Measurements from ENCODE around the gene IGSF10.

The IGSF10 gene

DNA sequence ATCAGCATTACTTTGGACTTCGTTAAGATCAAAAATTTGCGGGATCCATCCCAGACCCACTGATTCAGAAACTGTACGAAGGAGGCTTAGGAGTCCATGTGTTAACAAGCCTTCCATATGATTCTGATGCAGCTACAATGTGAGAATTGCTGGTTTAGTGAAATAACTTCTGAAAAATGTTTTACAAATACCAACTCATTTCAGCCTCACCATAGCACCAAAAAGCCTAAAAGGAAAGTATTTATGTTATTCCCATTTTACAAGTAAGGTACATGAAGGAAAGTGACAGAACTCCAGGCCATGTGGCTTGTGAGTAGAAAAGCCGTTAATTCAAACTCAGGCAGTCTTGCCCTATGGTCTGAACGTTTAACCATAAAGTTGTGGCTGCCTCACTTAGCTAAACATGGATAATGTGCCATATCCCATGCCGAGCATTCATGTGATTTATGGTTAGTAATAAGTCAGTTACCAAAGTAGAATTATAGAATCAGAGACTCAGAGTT is 1.5 kb upstream of the IGSF10 start:
- no peak for DNase-seq

- DNase-seq = no peak
Measured at GRCh38 chr3:151460228-151460627, 633 bp downstream of the IGSF10 start.

GRCh38 chr3:151459358-151459757 is 1.5 kb downstream of the IGSF10 start:
- no peak for DNase-seq

GRCh38 chr3:151456065-151456464 is 4.8 kb downstream of the IGSF10 start:
- no peak for DNase-seq

DNA sequence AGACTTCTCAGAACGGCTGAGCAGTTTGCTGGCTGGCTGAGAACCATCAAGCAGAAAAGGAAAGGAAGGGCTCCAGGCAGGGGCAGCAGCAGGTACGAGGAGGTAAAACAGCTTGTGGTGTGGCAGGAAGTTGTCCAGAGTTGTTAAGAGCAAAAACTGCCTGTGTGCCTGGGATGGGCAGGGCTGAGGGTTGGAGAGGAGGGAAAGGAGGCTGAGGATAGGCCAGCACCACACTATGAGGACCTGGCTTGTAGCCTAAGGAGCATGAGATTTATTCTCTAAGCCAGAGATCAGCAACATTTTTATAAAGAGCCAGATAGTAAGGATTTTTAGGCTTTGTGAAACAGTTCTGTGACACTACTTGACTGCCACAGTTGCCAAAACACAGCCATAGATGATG is 8.0 kb downstream of the IGSF10 start:
- DNase-seq = no peak

DNA sequence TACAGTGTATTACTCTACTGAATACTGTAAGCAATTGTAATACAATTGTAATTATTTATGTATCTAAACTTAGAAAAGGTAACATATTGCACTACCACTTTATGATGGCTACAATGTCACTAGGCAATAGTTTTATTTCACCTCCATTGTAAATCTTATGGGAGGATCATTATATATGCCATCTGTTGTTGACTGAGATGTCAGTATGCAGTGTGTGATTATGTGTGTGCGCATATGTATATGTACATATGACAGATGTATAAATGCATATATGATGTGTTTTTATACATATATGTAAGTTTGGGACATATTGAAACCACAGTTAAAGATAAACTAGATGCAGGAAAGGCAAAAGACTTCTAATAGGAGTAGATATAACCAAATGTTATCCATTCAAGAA is 8.5 kb downstream of the IGSF10 start:
- DNase-seq = no peak

DNA sequence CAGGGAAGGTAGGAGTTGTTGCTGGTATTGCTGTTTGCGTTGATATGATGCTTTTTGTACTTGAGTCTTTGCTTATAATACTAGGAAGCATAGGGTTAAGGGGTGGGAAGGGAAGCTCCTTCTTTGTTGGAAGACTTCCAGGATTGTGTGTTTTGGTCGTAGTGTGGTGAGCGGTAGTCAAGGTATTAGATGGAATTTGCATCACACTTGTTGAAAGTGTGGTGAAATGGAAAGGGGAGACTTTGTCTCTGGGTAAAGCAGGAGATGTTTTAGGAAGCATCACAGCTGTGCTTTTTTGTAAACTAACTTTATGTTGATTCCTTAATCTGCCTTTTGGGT is 14.9 kb downstream of the IGSF10 start:
- DNase-seq = no peak

- no peak for DNase-seq
Measured at GRCh38 chr3:151445273-151446001, 15.4 kb downstream of the IGSF10 start.

- DNase-seq = no peak
Measured at GRCh38 chr3:151443583-151443982, 17.3 kb downstream of the IGSF10 start.

DNA sequence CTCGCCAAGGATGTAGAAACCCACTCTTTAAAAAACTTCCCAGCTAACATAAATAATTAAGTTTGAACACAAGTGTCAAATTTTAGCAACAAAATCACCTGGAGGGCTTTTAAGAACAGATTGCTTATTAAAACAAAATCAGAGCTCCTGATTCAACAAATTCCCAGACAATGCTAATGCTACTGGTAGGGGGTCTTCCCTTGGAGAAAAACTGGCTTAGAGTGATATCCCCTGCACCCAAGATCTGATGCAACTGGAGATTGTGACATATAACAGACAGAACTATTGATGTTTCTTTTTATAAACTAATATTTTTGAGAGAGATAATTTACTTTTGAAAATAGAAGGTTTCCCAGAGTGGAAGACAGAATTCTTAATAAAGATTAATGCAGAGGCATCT is 19.9 kb downstream of the IGSF10 start:
- no peak for DNase-seq

DNA sequence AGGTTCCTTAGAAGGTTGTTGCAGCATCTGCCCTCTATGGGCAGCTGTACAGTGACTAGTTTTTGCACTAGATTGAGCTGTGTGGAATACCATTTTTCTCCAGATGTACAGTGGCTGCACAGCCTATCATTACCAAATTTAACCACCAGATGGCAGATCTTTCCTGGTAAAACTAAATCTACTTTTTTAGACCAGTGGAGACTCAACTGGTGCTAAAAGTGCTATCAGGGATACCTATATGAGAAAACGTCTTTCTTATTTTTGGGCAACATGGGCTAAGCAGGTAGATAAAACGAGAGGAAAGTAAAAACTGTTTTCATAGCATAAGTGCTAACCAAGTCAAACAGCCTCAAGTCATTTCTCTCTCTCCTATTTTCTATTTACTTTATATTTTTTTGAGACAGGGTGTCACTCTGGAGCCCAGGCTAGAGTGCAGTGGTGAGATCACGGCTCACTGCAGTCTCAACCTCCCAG is 21.2 kb downstream of the IGSF10 start:
- peak; percentile 39 for DNase-seq

- DNase-seq = no peak
Measured at GRCh38 chr3:151437906-151438305, 23.0 kb downstream of the IGSF10 start.

DNA sequence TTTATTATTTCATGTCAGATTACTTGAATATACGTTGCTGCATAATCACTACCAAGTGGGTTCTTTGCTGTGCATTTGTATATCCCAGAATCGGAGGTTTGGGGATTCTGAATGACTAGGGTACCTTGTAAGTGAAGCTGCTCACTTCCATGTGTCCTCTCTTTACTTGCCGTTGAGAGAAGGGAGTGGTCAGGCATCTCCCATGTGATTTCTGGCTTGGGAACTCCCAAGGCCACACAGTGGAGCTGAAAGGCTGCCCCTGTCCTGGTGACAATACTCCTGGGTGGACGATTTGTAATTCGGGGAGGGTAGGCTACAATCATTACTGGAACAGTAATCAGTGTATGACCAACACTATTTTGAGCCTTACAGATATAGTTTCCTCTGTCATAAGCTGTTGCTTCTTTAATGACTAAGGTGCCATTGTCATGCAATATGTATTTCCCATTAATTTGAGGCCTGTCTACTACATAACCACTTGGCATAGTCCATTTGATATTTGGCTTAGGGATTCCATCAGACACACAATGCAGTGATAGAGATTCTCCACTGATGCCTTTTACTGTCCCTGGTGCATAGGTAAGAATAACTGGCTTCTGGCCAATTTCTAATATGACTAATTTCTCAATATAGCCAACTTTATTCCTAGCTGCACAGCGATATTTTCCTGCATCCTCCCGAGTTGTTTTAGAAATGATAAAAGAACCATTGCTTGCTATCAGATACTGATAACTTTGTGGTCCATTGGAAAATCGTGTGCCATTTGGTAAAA is 24.0 kb downstream of the IGSF10 start:
- DNase-seq = no peak

GRCh38 chr3:151434151-151434890 is 26.5 kb downstream of the IGSF10 start:
- DNase-seq = no peak

DNA sequence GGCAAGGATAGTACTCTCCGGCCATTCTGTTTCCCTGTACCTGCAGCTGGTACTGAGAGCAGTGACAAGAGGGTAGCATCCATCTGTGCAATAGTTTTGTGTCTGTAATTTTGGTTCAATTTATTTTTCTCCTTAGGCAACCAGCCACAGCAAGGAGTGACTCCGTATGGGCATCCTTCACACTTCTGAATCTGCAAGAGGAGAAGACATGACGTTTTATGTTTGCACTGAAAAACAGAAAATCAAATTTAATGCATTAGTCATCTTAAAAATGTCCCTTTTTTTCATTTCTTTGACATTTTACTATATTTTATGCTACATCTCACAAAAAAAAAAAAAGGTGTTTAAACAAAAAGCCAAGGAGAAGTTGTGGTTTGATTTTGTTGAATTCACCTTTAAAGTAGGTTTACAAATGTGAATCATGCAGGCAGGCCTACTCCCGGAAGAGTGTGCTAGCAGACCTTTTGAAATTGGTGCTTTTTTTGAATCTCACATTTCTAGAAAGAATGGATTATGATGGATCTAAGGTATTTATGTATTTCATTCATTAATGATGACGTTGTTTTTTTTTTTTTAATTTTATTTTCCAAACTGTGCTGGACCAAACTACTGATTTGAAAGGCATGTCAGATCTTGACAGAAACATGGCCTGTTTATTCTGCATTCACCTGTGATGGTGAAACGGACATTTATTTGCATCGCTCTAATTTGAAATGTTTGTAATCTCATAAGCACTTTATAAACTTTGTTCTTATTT is 28.1 kb downstream of the IGSF10 start:
- DNase-seq = no peak

GRCh38 chr3:151431940-151432339 is 28.9 kb downstream of the IGSF10 start:
- no peak for DNase-seq

DNA sequence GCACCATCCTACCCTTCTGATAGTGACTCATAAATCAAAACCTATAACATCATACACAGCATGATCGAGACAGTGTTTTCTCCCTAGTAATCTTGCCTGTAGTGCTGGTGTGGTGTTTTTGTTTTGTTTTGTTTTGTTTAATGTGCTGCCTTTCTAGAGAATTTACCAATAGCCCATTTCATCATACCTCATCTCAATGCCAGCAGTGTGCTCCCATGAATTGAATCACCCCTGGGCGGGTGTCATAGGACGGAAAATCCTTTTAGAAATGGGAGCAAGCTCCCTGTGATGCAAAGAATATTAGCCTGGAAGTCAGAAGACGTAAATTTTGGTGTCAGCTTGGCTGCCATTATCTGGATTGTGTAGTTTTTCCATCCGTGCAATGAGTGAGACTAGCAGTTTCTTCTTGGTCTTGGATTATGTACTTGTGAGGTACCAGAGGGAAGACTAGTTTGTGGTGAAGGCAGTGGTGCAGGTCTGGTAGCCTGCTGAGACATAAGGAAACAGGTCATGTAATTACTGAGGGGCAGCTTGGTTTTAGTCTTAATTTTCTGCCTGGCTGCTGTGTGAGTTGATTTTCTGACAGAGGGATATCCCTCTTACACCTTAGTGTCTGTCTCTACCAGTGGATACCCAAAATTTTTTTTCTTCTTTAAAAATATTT is 29.9 kb downstream of the IGSF10 start:
- DNase-seq = no peak

- no peak for DNase-seq
Measured at GRCh38 chr3:151428386-151428785, 32.5 kb downstream of the IGSF10 start.

DNA sequence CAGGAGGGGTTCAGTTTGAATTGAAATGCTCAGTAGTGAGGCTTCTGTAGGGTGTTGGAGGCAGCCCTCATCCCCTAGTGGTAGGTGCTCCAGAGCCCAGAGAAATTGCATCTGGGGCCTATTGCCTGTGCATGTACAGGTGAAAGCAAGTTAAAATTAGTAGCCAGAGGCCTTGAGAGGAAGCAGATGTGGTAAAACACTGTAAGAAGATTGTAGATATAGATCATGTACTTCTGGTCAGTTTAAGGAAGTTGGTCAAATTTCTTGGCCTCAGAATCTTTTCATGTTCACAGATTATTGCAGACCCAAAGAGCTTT is 34.6 kb downstream of the IGSF10 start:
- DNase-seq = no peak

GRCh38 chr3:151425627-151426340 is 35.1 kb downstream of the IGSF10 start:
- DNase-seq = no peak

GRCh38 chr3:151423091-151423490 is 37.8 kb downstream of the IGSF10 start:
- DNase-seq = no peak

- DNase-seq = no peak
Measured at GRCh38 chr3:151421938-151422337, 38.9 kb downstream of the IGSF10 start.

Measured in SHP77 treated with DMSO at 0.1 percent for 48 hours (cell line).